WTC11 (cell line): ENCODE results near the gene OR10J4. TPM values are rescaled to one million over a fixed set of nuclear protein-coding genes. Genes with fewer than 3 reads are reported as not detected.

Source experiments
- ATAC-seq: fragments of 200-7000 bp; cut with Tn5 transposase; 2 replicates; pipeline ENCODE4 v1.10.0; 2021; ENCODE audit warnings: mild to moderate bottlenecking, moderate library complexity
- CTCF ChIA-PET: fragments of 300-600 bp; sonication (Branson Sonifier 250); formaldehyde crosslinking; loops from one replicate; lab custom pipeline; 2021; ENCODE audit warnings: antibody characterized with exemption; lab: Charles Lee
- POLR2A ChIA-PET: fragments of 350-600 bp; sonication (Branson Sonifier 250); formaldehyde crosslinking; loops from one replicate; lab custom pipeline; 2021; ENCODE audit warnings: antibody characterized with exemption; lab: Charles Lee
- DNase-seq: peaks from one replicate; pipeline ENCODE4 v3.0.0; 2021; ENCODE audit warnings: low spot score
- H3K27ac Mint-ChIP-seq: 2 replicates; pipeline ENCODE4 v1.8.0; 2021; ENCODE audit warnings: mixed read lengths
- H3K27me3 Mint-ChIP-seq: 2 replicates; pipeline ENCODE4 v1.8.0; 2021; ENCODE audit warnings: low read depth, mild to moderate bottlenecking, moderate library complexity, mixed read lengths
- H3K36me3 Mint-ChIP-seq: 2 replicates; pipeline ENCODE4 v1.8.0; 2021; ENCODE audit warnings: mixed read lengths
- H3K4me1 Mint-ChIP-seq: 2 replicates; pipeline ENCODE4 v1.8.0; 2022; ENCODE audit warnings: mixed read lengths
- H3K4me3 Mint-ChIP-seq: 2 replicates; pipeline ENCODE4 v1.8.0; 2021; ENCODE audit warnings: mild to moderate bottlenecking, moderate library complexity, mixed read lengths
- H3K9me3 Mint-ChIP-seq: 2 replicates; pipeline ENCODE4 v1.8.0; 2021; ENCODE audit warnings: mixed read lengths
- ESRRA ChIP-seq: sonication (generic); formaldehyde crosslinking; IDR thresholded peaks from 2 replicates; pipeline ENCODE4 v1.8.1; 2022; ENCODE audit warnings: mild to moderate bottlenecking, missing genetic modification reagents, borderline replicate concordance
- ETV6 ChIP-seq: sonication (generic); formaldehyde crosslinking; IDR thresholded peaks from 2 replicates; pipeline ENCODE4 v1.8.1; 2022; ENCODE audit warnings: mild to moderate bottlenecking, missing genetic modification reagents
- GABPB1 ChIP-seq: sonication (generic); formaldehyde crosslinking; IDR thresholded peaks from 2 replicates; pipeline ENCODE4 v1.8.1; 2023; ENCODE audit warnings: mild to moderate bottlenecking, missing genetic modification reagents
- IRF2 ChIP-seq: sonication (generic); formaldehyde crosslinking; IDR thresholded peaks from 2 replicates; pipeline ENCODE4 v1.8.0; 2022; ENCODE audit warnings: low read depth, missing genetic modification reagents, borderline replicate concordance
- JUN ChIP-seq: sonication (generic); formaldehyde crosslinking; IDR thresholded peaks from 2 replicates; pipeline ENCODE4 v1.8.0; 2023; ENCODE audit warnings: mild to moderate bottlenecking, missing genetic modification reagents
- KAT7 ChIP-seq: sonication (generic); formaldehyde crosslinking; IDR thresholded peaks from 2 replicates; pipeline ENCODE4 v1.8.1; 2023; ENCODE audit warnings: missing genetic modification reagents, mild to moderate bottlenecking, borderline replicate concordance
- NR1H2 ChIP-seq: sonication (generic); formaldehyde crosslinking; IDR thresholded peaks from 2 replicates; pipeline ENCODE4 v1.9.0; 2021; ENCODE audit warnings: mild to moderate bottlenecking, moderate library complexity, missing genetic modification reagents
- RELA ChIP-seq: sonication (generic); formaldehyde crosslinking; IDR thresholded peaks from 2 replicates; pipeline ENCODE4 v1.8.1; 2022; ENCODE audit warnings: missing genetic modification reagents, mild to moderate bottlenecking, borderline replicate concordance
- RORB ChIP-seq: fragments of 250-450 bp; sonication (Bioruptor Pico); IDR thresholded peaks from 2 replicates; pipeline ENCODE4 v1.9.0; 2021; ENCODE audit warnings: mild to moderate bottlenecking
- SP1 ChIP-seq: sonication (generic); formaldehyde crosslinking; conservative IDR thresholded peaks from 2 replicates; pipeline ENCODE4 v1.8.1; 2022; ENCODE audit warnings: missing genetic modification reagents
- TEAD1 ChIP-seq: sonication (generic); formaldehyde crosslinking; IDR thresholded peaks from 2 replicates; pipeline ENCODE4 v1.8.0; 2022; ENCODE audit warnings: mild to moderate bottlenecking, missing genetic modification reagents
- TP53 ChIP-seq: sonication (generic); formaldehyde crosslinking; IDR thresholded peaks from 2 replicates; pipeline ENCODE4 v1.8.1; 2023; ENCODE audit warnings: mild to moderate bottlenecking, missing genetic modification reagents
- ZNF121 ChIP-seq: sonication (generic); formaldehyde crosslinking; IDR thresholded peaks from 2 replicates; pipeline ENCODE4 v1.8.0; 2023; ENCODE audit warnings: missing genetic modification reagents
- ZNF396 ChIP-seq: fragments of 250-450 bp; sonication (Bioruptor Pico); IDR thresholded peaks from 2 replicates; pipeline ENCODE4 v1.8.0; 2021; ENCODE audit warnings: mild to moderate bottlenecking, moderate library complexity, borderline replicate concordance
- ZNF416 ChIP-seq: fragments of 250-450 bp; sonication (Bioruptor Pico); IDR thresholded peaks from 2 replicates; pipeline ENCODE4 v1.9.0; 2021; ENCODE audit warnings: mild to moderate bottlenecking, inconsistent platforms
- total RNA-seq: library from RNA; stranded (reverse); gene quantifications from 3 replicates; pipeline ENCODE4 v1.2.3, GENCODE V29; 2021
- TF ChIP-seq, protein P1 (sequence below): sonication (generic); formaldehyde crosslinking; IDR thresholded peaks from 2 replicates; pipeline ENCODE4 v1.8.0; 2022; ENCODE audit warnings: mild to moderate bottlenecking, missing genetic modification reagents
- TF ChIP-seq, protein P2 (sequence below): sonication (generic); formaldehyde crosslinking; IDR thresholded peaks from 2 replicates; pipeline ENCODE4 v1.8.0; 2023; ENCODE audit warnings: missing genetic modification reagents
- TF ChIP-seq, protein P3 (sequence below): sonication (generic); formaldehyde crosslinking; IDR thresholded peaks from 2 replicates; pipeline ENCODE4 v1.8.1; 2023; ENCODE audit warnings: mild to moderate bottlenecking, missing genetic modification reagents
- TF ChIP-seq, protein P4 (sequence below): sonication (generic); formaldehyde crosslinking; IDR thresholded peaks from 2 replicates; pipeline ENCODE4 v1.8.1; 2023; ENCODE audit warnings: mild to moderate bottlenecking, missing genetic modification reagents, borderline replicate concordance
- TF ChIP-seq, protein P5 (sequence below): sonication (generic); formaldehyde crosslinking; IDR thresholded peaks from 2 replicates; pipeline ENCODE4 v1.8.0; 2022; ENCODE audit warnings: mild to moderate bottlenecking, missing genetic modification reagents

Gene OR10J4
- total RNA-seq, 1 experiment from 2014 or later, result not detected

DNA sequence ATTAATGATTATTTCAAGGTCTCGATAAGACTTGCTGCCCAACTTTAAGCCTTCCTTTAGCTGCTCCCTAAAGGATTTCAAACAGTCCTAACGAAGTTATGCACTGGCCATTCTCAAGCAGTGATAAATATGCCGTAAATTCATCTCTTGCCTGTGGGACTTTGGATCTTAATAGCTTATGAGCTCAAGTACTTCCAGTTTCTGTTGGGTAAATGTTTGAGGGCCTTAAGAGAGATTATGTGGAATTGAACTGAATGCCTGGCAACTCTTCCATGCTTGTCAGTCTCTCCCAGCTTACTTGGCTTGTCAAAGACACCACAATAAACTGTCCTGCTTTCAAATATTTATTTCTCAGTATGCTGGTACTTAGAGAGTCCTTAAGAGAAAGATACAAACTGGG, 3.5 kb upstream of the OR10J4 start:
- Mint-ChIP-seq H3K4me1 (no peaks in the 10 kb centered on the region), H3K9me3 (no peaks in the 10 kb centered on the region)
- TF ChIP-seq, protein P1, sequence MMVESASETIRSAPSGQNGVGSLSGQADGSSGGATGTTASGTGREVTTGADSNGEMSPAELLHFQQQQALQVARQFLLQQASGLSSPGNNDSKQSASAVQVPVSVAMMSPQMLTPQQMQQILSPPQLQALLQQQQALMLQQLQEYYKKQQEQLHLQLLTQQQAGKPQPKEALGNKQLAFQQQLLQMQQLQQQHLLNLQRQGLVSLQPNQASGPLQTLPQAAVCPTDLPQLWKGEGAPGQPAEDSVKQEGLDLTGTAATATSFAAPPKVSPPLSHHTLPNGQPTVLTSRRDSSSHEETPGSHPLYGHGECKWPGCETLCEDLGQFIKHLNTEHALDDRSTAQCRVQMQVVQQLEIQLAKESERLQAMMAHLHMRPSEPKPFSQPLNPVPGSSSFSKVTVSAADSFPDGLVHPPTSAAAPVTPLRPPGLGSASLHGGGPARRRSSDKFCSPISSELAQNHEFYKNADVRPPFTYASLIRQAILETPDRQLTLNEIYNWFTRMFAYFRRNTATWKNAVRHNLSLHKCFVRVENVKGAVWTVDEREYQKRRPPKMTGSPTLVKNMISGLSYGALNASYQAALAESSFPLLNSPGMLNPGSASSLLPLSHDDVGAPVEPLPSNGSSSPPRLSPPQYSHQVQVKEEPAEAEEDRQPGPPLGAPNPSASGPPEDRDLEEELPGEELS (CRISPR knock-in tag), result no peak
- TF ChIP-seq ESRRA (CRISPR knock-in tag), result no peak
- no peak for TF ChIP-seq ZNF416
- no peak for TF ChIP-seq IRF2
- TF ChIP-seq, protein P2, sequence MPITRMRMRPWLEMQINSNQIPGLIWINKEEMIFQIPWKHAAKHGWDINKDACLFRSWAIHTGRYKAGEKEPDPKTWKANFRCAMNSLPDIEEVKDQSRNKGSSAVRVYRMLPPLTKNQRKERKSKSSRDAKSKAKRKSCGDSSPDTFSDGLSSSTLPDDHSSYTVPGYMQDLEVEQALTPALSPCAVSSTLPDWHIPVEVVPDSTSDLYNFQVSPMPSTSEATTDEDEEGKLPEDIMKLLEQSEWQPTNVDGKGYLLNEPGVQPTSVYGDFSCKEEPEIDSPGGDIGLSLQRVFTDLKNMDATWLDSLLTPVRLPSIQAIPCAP (CRISPR knock-in tag), result no peak
- TF ChIP-seq ZNF396, result no peak
- no peak for TF ChIP-seq SP1 (CRISPR knock-in tag)
- no peak for TF ChIP-seq RORB (CRISPR knock-in tag)
- no peak for TF ChIP-seq JUN
- no peak for TF ChIP-seq GABPB1 (CRISPR knock-in tag)
- TF ChIP-seq, protein P3, sequence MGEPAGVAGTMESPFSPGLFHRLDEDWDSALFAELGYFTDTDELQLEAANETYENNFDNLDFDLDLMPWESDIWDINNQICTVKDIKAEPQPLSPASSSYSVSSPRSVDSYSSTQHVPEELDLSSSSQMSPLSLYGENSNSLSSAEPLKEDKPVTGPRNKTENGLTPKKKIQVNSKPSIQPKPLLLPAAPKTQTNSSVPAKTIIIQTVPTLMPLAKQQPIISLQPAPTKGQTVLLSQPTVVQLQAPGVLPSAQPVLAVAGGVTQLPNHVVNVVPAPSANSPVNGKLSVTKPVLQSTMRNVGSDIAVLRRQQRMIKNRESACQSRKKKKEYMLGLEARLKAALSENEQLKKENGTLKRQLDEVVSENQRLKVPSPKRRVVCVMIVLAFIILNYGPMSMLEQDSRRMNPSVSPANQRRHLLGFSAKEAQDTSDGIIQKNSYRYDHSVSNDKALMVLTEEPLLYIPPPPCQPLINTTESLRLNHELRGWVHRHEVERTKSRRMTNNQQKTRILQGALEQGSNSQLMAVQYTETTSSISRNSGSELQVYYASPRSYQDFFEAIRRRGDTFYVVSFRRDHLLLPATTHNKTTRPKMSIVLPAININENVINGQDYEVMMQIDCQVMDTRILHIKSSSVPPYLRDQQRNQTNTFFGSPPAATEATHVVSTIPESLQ (CRISPR knock-in tag), result no peak
- TF ChIP-seq NR1H2 (CRISPR knock-in tag), result no peak
- TF ChIP-seq RELA (CRISPR knock-in tag), result no peak
- no peak for TF ChIP-seq TP53 (CRISPR knock-in tag)
- no peak for TF ChIP-seq ETV6 (CRISPR knock-in tag)
- TF ChIP-seq, protein P4, sequence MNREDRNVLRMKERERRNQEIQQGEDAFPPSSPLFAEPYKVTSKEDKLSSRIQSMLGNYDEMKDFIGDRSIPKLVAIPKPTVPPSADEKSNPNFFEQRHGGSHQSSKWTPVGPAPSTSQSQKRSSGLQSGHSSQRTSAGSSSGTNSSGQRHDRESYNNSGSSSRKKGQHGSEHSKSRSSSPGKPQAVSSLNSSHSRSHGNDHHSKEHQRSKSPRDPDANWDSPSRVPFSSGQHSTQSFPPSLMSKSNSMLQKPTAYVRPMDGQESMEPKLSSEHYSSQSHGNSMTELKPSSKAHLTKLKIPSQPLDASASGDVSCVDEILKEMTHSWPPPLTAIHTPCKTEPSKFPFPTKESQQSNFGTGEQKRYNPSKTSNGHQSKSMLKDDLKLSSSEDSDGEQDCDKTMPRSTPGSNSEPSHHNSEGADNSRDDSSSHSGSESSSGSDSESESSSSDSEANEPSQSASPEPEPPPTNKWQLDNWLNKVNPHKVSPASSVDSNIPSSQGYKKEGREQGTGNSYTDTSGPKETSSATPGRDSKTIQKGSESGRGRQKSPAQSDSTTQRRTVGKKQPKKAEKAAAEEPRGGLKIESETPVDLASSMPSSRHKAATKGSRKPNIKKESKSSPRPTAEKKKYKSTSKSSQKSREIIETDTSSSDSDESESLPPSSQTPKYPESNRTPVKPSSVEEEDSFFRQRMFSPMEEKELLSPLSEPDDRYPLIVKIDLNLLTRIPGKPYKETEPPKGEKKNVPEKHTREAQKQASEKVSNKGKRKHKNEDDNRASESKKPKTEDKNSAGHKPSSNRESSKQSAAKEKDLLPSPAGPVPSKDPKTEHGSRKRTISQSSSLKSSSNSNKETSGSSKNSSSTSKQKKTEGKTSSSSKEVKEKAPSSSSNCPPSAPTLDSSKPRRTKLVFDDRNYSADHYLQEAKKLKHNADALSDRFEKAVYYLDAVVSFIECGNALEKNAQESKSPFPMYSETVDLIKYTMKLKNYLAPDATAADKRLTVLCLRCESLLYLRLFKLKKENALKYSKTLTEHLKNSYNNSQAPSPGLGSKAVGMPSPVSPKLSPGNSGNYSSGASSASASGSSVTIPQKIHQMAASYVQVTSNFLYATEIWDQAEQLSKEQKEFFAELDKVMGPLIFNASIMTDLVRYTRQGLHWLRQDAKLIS (CRISPR knock-in tag), result no peak
- TF ChIP-seq KAT7, result no peak
- TF ChIP-seq, protein P5, sequence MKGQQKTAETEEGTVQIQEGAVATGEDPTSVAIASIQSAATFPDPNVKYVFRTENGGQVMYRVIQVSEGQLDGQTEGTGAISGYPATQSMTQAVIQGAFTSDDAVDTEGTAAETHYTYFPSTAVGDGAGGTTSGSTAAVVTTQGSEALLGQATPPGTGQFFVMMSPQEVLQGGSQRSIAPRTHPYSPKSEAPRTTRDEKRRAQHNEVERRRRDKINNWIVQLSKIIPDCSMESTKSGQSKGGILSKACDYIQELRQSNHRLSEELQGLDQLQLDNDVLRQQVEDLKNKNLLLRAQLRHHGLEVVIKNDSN (CRISPR knock-in tag), result no peak
- no peak for TF ChIP-seq ZNF121
- no peak for TF ChIP-seq TEAD1 (CRISPR knock-in tag)
- TF ChIP-seq, all 79 proteins: peak for 0
- H3K27me3 Mint-ChIP-seq, result no peaks in the 10 kb centered on the region
- H3K36me3 Mint-ChIP-seq, result no peaks in the 10 kb centered on the region
- CTCF ChIA-PET, result no interaction called here
- no peak overlapping the region for H3K27ac Mint-ChIP-seq
- POLR2A ChIA-PET, result no interaction called here
- H3K4me3 Mint-ChIP-seq, result no peak overlapping the region
- DNase-seq, result no peak
- no peak for ATAC-seq
